GM23248 (cell line): ENCODE data around the gene PTPN14. TPM values are rescaled to one million over a fixed set of nuclear protein-coding genes. Genes with fewer than 3 reads are reported as not detected.

Source experiments
- DNase-seq: peaks from one replicate; pipeline ENCODE4 v3.0.0-alpha.2; 2015
- H2AFZ ChIP-seq: fragments of 200-600 bp; sonication (generic); 2 replicates; pipeline ENCODE4 v1.6.1; 2016; ENCODE audit warnings: antibody characterized with exemption
- H3F3A ChIP-seq: fragments of 200-600 bp; sonication (generic); 2 replicates; pipeline ENCODE4 v1.6.1; 2016; ENCODE audit warnings: mild to moderate bottlenecking, antibody characterized with exemption, mixed run types; ENCODE audit not compliant: insufficient read depth
- H3K27ac ChIP-seq: fragments of 200-600 bp; sonication (generic); 2 replicates; pipeline ENCODE4 v1.5.1; 2016; ENCODE audit warnings: mild to moderate bottlenecking
- H3K27me3 ChIP-seq: fragments of 200-600 bp; sonication (generic); replicated peaks from 2 replicates; pipeline ENCODE4 v1.6.1; 2016; ENCODE audit warnings: mild to moderate bottlenecking; ENCODE audit not compliant: insufficient read depth
- H3K36me3 ChIP-seq: fragments of 200-600 bp; sonication (generic); 2 replicates; pipeline ENCODE4 v1.6.1; 2016; ENCODE audit warnings: low read depth, mild to moderate bottlenecking
- H3K4me1 ChIP-seq: fragments of 200-600 bp; sonication (generic); 2 replicates; pipeline ENCODE4 v1.6.1; 2016; ENCODE audit warnings: mild to moderate bottlenecking; ENCODE audit not compliant: insufficient read depth
- H3K4me2 ChIP-seq: fragments of 200-600 bp; sonication (generic); one replicate; pipeline ENCODE4 v1.6.1; 2016; ENCODE audit warnings: mild to moderate bottlenecking; ENCODE audit not compliant: unreplicated experiment
- H3K4me3 ChIP-seq: fragments of 200-600 bp; sonication (generic); 2 replicates; pipeline ENCODE4 v1.5.1; 2016; ENCODE audit warnings: mild to moderate bottlenecking
- H3K79me2 ChIP-seq: fragments of 200-600 bp; sonication (generic); 2 replicates; pipeline ENCODE4 v1.6.1; 2016; ENCODE audit warnings: mild to moderate bottlenecking; ENCODE audit not compliant: insufficient read depth
- H3K9ac ChIP-seq: fragments of 200-600 bp; sonication (generic); 2 replicates; pipeline ENCODE4 v1.6.1; 2016; ENCODE audit warnings: mild to moderate bottlenecking
- H3K9me2 ChIP-seq: fragments of 200-600 bp; sonication (generic); 2 replicates; pipeline ENCODE4 v1.6.1; 2016; ENCODE audit warnings: mixed run types, mild to moderate bottlenecking, moderate library complexity; ENCODE audit not compliant: insufficient read depth
- H3K9me3 ChIP-seq: fragments of 200-600 bp; sonication (generic); one replicate; pipeline ENCODE4 v1.6.1; 2017; ENCODE audit warnings: low read depth
- H4K20me1 ChIP-seq: fragments of 200-600 bp; sonication (generic); 2 replicates; pipeline ENCODE4 v1.6.0; 2016; ENCODE audit not compliant: insufficient read depth
- EZH2 ChIP-seq: fragments of 200-600 bp; sonication (generic); IDR thresholded peaks from 2 replicates; pipeline ENCODE4 v1.6.1; 2018; ENCODE audit warnings: antibody characterized with exemption, mild to moderate bottlenecking; ENCODE audit not compliant: insufficient read depth, poor library complexity, severe bottlenecking
- EZH2phosphoT487 ChIP-seq: fragments of 200-600 bp; sonication (generic); IDR thresholded peaks from 2 replicates; pipeline ENCODE4 v1.6.1; 2018; ENCODE audit warnings: antibody characterized with exemption, moderate library complexity, mild to moderate bottlenecking, low read depth; ENCODE audit not compliant: insufficient read depth
- WGBS, 2 experiments: methylation state at CpG; one replicate each; pipeline ENCODE4 v1.1.6; 2015 to 2017; ENCODE audit warnings: low lambda C conversion rate in 2 of 2, low coverage in 1 of 2; ENCODE audit errors: missing lambda C conversion rate in 2 of 2; 5-methylcytosine and 5-hydroxymethylcytosine counted together
- in situ Hi-C: fragments of 300-500 bp; cut with MboI; formaldehyde crosslinking; loops from 2 replicates; pipeline ENCODE4 v1.15.0; 2020
- polyA plus RNA-seq: library from polyadenylated mRNA; unstranded; fragments of >200 nt; fragmentation: Nextera tagmentation; extraction: Ambion mirVana; gene quantifications from 2 replicates; pipeline ENCODE4 v1.2.1, GENCODE V29; 2016
- total RNA-seq: library from RNA; depleted of rRNA; stranded (reverse); fragments of >200 nt; shearing (Covaris generic); gene quantifications from 2 replicates; pipeline ENCODE4 v1.2.3, GENCODE V29; 2014

PTPN14 gene
- total and polyA plus RNA-seq, 2 experiments from 2014 or later: 38.7 to 49.8 TPM

- H3F3A ChIP-seq: peaks cover 22% of the 10 kb centered on the region
- no peaks in the 10 kb centered on the region for H3K27me3 ChIP-seq
- H3K27ac ChIP-seq: no peak overlapping the region
- H3K4me2 ChIP-seq: no peak overlapping the region
- H4K20me1 ChIP-seq: no peaks in the 10 kb centered on the region
- H3K9me3 ChIP-seq: no peaks in the 10 kb centered on the region
- peaks cover 100% of the 10 kb centered on the region for H3K79me2 ChIP-seq
- WGBS, 2 experiments: 83 to 85% methylated on average over 5 of the region's 5 CpGs
- H3K9me2 ChIP-seq: no peaks in the 10 kb centered on the region
- H3K4me1 ChIP-seq: peaks cover 28% of the 10 kb centered on the region
- DNase-seq: no peak
- no peak overlapping the region for H2AFZ ChIP-seq
- H3K9ac ChIP-seq: no peak overlapping the region
- in situ Hi-C loops: no loop called here
- H3K4me3 ChIP-seq: no peak overlapping the region
- TF ChIP-seq EZH2phosphoT487: no peak
- TF ChIP-seq EZH2: no peak
- H3K36me3 ChIP-seq: no peaks in the 10 kb centered on the region; the same call in 1 of the 2 replicates
Measured at GRCh38 chr1:214504330-214504729, 47.1 kb downstream of the PTPN14 start.

DNA sequence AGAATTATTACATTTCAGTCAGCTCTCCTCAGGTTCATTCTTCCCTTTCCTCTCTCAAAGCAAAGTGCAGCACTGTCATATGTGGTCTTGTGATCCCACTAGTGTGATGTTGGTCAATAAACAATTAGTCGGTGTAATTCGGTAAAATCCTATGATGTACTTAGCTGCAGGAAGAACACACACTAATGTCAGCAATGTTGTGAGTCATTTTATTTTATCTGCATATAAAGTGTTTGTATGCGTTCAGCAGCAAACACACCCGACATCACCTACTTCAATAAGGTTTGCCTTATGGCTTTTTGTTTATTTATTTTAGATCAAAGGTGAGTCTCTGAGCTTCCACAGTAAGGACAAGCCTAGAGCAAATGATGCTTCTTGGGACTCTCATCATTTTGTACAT is 47.8 kb downstream of the PTPN14 start:
- DNase-seq: peak; percentile 20
- WGBS, 2 experiments: 66 to 67% methylated on average over 4 of the region's 4 CpGs

GRCh38 chr1:214500340-214501055 is 50.9 kb downstream of the PTPN14 start:
- Histone ChIP-seq H3K27ac (no peak overlapping the region), H3K79me2 (peaks cover 100% of the 10 kb centered on the region), H3K9me2 (no peaks in the 10 kb centered on the region), H2AFZ (no peak overlapping the region), H3K36me3 (no peaks in the 10 kb centered on the region), H3K4me2 (peak overlapping the region; percentile 37), H3K4me3 (no peak overlapping the region), H3K9ac (no peak overlapping the region), H3K27me3 (no peaks in the 10 kb centered on the region), H3F3A (peaks cover 9% of the 10 kb centered on the region; the same call in 1 of the 2 replicates), H3K4me1 (peaks cover 34% of the 10 kb centered on the region), H3K9me3 (no peaks in the 10 kb centered on the region), H4K20me1 (0 out of 2 replicates have a peak, but pooled peaks cover 4% of the 10 kb centered on the region)
- peak; percentile 30 for DNase-seq
- TF ChIP-seq EZH2 (no peak), EZH2phosphoT487 (no peak)
- in situ Hi-C loops: no loop called here
- 26 to 40% methylated on average over 4 of the region's 4 CpGs for whole genome bisulfite sequencing, 2 experiments

More for the DNA sequence above, 47.8 kb downstream of the PTPN14 start:
- in situ Hi-C loops: no loop called here
- Histone ChIP-seq H3K27ac (no peak overlapping the region), H3K9me3 (no peaks in the 10 kb centered on the region), H3F3A (peaks cover 18% of the 10 kb centered on the region), H3K4me2 (no peak overlapping the region), H3K9me2 (no peaks in the 10 kb centered on the region), H3K9ac (no peak overlapping the region), H4K20me1 (no peaks in the 10 kb centered on the region), H3K36me3 (no peaks in the 10 kb centered on the region; the same call in 1 of the 2 replicates), H3K79me2 (peaks cover 100% of the 10 kb centered on the region), H3K4me1 (peaks cover 28% of the 10 kb centered on the region), H3K4me3 (no peak overlapping the region), H2AFZ (no peak overlapping the region), H3K27me3 (no peaks in the 10 kb centered on the region)
- TF ChIP-seq EZH2 (no peak), EZH2phosphoT487 (no peak)

DNA sequence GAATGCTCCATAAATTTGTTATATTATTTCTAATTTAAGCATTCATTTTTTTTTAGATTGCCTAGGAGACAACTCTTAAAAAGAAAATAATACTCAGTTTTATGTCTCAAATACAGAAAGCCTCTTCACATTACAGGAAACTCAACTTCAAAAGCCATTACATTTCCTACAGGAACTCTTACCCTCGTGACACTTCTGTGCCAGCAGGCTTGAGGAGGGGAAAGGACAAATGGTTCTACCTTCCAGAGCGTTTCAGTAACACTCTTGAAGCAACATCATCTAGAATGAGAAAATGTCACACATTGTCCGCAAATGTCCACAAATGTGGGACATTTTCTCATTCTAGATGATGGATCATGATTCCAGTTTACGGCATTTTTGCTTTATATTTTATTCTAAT is 51.7 kb downstream of the PTPN14 start:
- Histone ChIP-seq H3K79me2 (peaks cover 100% of the 10 kb centered on the region), H2AFZ (no peak overlapping the region), H3K4me2 (peak overlapping the region; percentile 37), H3K4me1 (peaks cover 39% of the 10 kb centered on the region), H3K9me2 (no peaks in the 10 kb centered on the region), H3K36me3 (no peaks in the 10 kb centered on the region), H3K4me3 (no peak overlapping the region), H3K27me3 (no peaks in the 10 kb centered on the region), H4K20me1 (peaks cover 4% of the 10 kb centered on the region; the same call in 1 of the 2 replicates), H3K27ac (no peak overlapping the region), H3K9ac (no peak overlapping the region), H3F3A (peaks cover 14% of the 10 kb centered on the region; the same call in 1 of the 2 replicates), H3K9me3 (no peaks in the 10 kb centered on the region)
- no peak for DNase-seq
- WGBS, 2 experiments: 81 to 85% methylated on average over 4 of the region's 4 CpGs
- in situ Hi-C loops: no loop called here
- TF ChIP-seq EZH2phosphoT487: no peak
- no peak for TF ChIP-seq EZH2
